ENCODE measurements around the gene ADM.
A peak's percentile ranks its signal among the peaks of the same experiment; 100 is the strongest.

ADM gene

GRCh38 chr11:10320736-10321465, 16.0 kb downstream of the ADM start:
- no peaks in the 10 kb centered on the region for H3K9me2 ChIP-seq (replicated peaks; ENCODE audit: insufficient read depth, low read length)
- no peaks in the 10 kb centered on the region for H3K9me3 ChIP-seq (ENCODE audit: insufficient read depth, low read length)
- H3K9ac ChIP-seq (ENCODE audit: low read length): no peak overlapping the region
- H3K79me2 ChIP-seq (ENCODE audit: insufficient read depth, low read length): no peaks in the 10 kb centered on the region
- H3K4me3 ChIP-seq (ENCODE audit: insufficient read depth, low read length, poor library complexity, severe bottlenecking): no peak overlapping the region
- no peaks in the 10 kb centered on the region for H4K20me1 ChIP-seq (ENCODE audit: low read depth, low read length)
- no peak overlapping the region for H3K4me2 ChIP-seq (ENCODE audit: low read depth, low read length, poor library complexity, severe bottlenecking)
- no peaks in the 10 kb centered on the region for H3F3A ChIP-seq (ENCODE audit: insufficient read depth)
- no peaks in the 10 kb centered on the region for H3K27me3 ChIP-seq (ENCODE audit: low read length)
- no peak overlapping the region for H3K27ac ChIP-seq (ENCODE audit: low read depth, low read length)
- TF ChIP-seq CTCF (IDR thresholded peaks at IDR 0.05; ENCODE audit: insufficient read depth, low read length, poor library complexity, severe bottlenecking) (no peak), EZH2phosphoT487 (conservative IDR thresholded peaks at IDR 0.05; ENCODE audit: low read length) (no peak)
- H3K36me3 ChIP-seq (ENCODE audit: low read length): no peaks in the 10 kb centered on the region
- no peak overlapping the region for H2AFZ ChIP-seq (ENCODE audit: low read depth, low read length, severe bottlenecking)

GRCh38 chr11:10322401-10322800, 17.5 kb downstream of the ADM start:
- Histone ChIP-seq H3F3A (ENCODE audit: insufficient read depth) (no peaks in the 10 kb centered on the region), H3K9me3 (ENCODE audit: insufficient read depth, low read length) (no peaks in the 10 kb centered on the region), H3K79me2 (ENCODE audit: insufficient read depth, low read length) (no peaks in the 10 kb centered on the region), H3K4me3 (ENCODE audit: insufficient read depth, low read length, poor library complexity, severe bottlenecking) (no peak overlapping the region), H3K9me2 (replicated peaks; ENCODE audit: insufficient read depth, low read length) (no peaks in the 10 kb centered on the region), H3K9ac (ENCODE audit: low read length) (no peak overlapping the region), H2AFZ (ENCODE audit: low read depth, low read length, severe bottlenecking) (no peak overlapping the region), H3K27ac (ENCODE audit: low read depth, low read length) (no peak overlapping the region), H3K27me3 (ENCODE audit: low read length) (no peaks in the 10 kb centered on the region), H3K36me3 (ENCODE audit: low read length) (no peaks in the 10 kb centered on the region), H4K20me1 (ENCODE audit: low read depth, low read length) (no peaks in the 10 kb centered on the region), H3K4me2 (ENCODE audit: low read depth, low read length, poor library complexity, severe bottlenecking) (no peak overlapping the region)
- TF ChIP-seq EZH2phosphoT487 (conservative IDR thresholded peaks at IDR 0.05; ENCODE audit: low read length) (no peak), CTCF (IDR thresholded peaks at IDR 0.05; ENCODE audit: insufficient read depth, low read length, poor library complexity, severe bottlenecking) (no peak)

- H3K4me2 ChIP-seq (ENCODE audit: low read depth, low read length, poor library complexity, severe bottlenecking): no peak overlapping the region
- no peaks in the 10 kb centered on the region for H3K36me3 ChIP-seq (ENCODE audit: low read length)
- H3K79me2 ChIP-seq (ENCODE audit: insufficient read depth, low read length): no peaks in the 10 kb centered on the region
- H3K27me3 ChIP-seq (ENCODE audit: low read length): no peaks in the 10 kb centered on the region
- no peak overlapping the region for H3K9ac ChIP-seq (ENCODE audit: low read length)
- H4K20me1 ChIP-seq (ENCODE audit: low read depth, low read length): no peaks in the 10 kb centered on the region
- H3K4me3 ChIP-seq (ENCODE audit: insufficient read depth, low read length, poor library complexity, severe bottlenecking): no peak overlapping the region
- H3F3A ChIP-seq (ENCODE audit: insufficient read depth): no peaks in the 10 kb centered on the region
- H3K9me2 ChIP-seq (replicated peaks; ENCODE audit: insufficient read depth, low read length): no peaks in the 10 kb centered on the region
- no peaks in the 10 kb centered on the region for H3K9me3 ChIP-seq (ENCODE audit: insufficient read depth, low read length)
- H2AFZ ChIP-seq (ENCODE audit: low read depth, low read length, severe bottlenecking): no peak overlapping the region
- peak; percentile 31 for TF ChIP-seq CTCF (IDR thresholded peaks at IDR 0.05; ENCODE audit: insufficient read depth, low read length, poor library complexity, severe bottlenecking)
- TF ChIP-seq EZH2phosphoT487 (conservative IDR thresholded peaks at IDR 0.05; ENCODE audit: low read length): no peak
- H3K27ac ChIP-seq (ENCODE audit: low read depth, low read length): no peak overlapping the region
These were observed 18.2 kb downstream of the ADM start for GRCh38 chr11:10322830-10323792.

Measured in SU-DHL-6 (cell line).